Upper lobe of left lung (tissue), 6 donors: ENCODE measurements around the gene SLC22A3. TPM values are rescaled to one million over a fixed set of nuclear protein-coding genes. Genes with fewer than 3 reads are reported as not detected.

Experiments
- ATAC-seq, 2 donors: fragments of 200-7000 bp; cut with Tn5 transposase; one replicate each; pipeline ENCODE4 v1.9.1; 2022; ENCODE audit warnings: mild to moderate bottlenecking in 2 of 2, moderate library complexity in 2 of 2; ENCODE audit not compliant: low FRiP score in 2 of 2
- DNase-seq, 2 donors: peaks; one replicate each; pipeline ENCODE4 v3.0.0-alpha.2; 2019 to 2020
- H3K27ac ChIP-seq, 4 donors: fragments of 200-600 bp; sonication (generic); one replicate each; pipeline ENCODE4 v1.5.1; 2016 to 2019
- H3K27me3 ChIP-seq, 4 donors: fragments of 200-600 bp; sonication (generic); one replicate each; pipeline ENCODE4 v1.5.1; 2017 to 2019
- H3K36me3 ChIP-seq, 4 donors: fragments of 200-600 bp; sonication (generic); one replicate each; pipeline ENCODE4 v1.5.1; 2016 to 2019
- H3K4me1 ChIP-seq, 4 donors: fragments of 200-600 bp; sonication (generic); one replicate each; pipeline ENCODE4 v1.5.1; 2018 to 2019
- H3K4me3 ChIP-seq, 4 donors: fragments of 200-600 bp; sonication (generic); one replicate each; pipeline ENCODE4 v1.5.1; 2017 to 2019; ENCODE audit warnings: mild to moderate bottlenecking in 2 of 4, moderate library complexity in 1 of 4
- H3K9me3 ChIP-seq, 4 donors: fragments of 200-600 bp; sonication (generic); one replicate each; pipeline ENCODE4 v1.5.1; 2018 to 2019
- CTCF ChIP-seq, 6 experiments: fragments of 450-650 bp in 4 of 6; fragments of 200-600 bp in 2 of 6; sonication (generic) in 2 of 6; IDR thresholded peaks; one replicate each; pipeline ENCODE4 v1.5.1; 2016 to 2019; ENCODE audit warnings: antibody characterized with exemption in 6 of 6
- EP300 ChIP-seq, 4 donors: sonication (generic); formaldehyde crosslinking; IDR thresholded peaks; one replicate each; pipeline ENCODE4 v1.5.1; 2017; ENCODE audit warnings: antibody characterized with exemption in 4 of 4, control low read depth in 2 of 4
- POLR2A ChIP-seq, 4 donors: fragments of 450-650 bp; IDR thresholded peaks; one replicate each; pipeline ENCODE4 v1.5.1; 2016 to 2017; ENCODE audit warnings: antibody characterized with exemption in 4 of 4, mild to moderate bottlenecking in 2 of 4
- POLR2AphosphoS5 ChIP-seq, 2 donors: sonication (generic); formaldehyde crosslinking; IDR thresholded peaks; one replicate each; pipeline ENCODE4 v1.5.1; 2017; ENCODE audit warnings: antibody characterized with exemption in 2 of 2
- WGBS, 2 donors: methylation state at CpG; one replicate each; pipeline ENCODE4 v1.1.5; 2017 to 2018; 5-methylcytosine and 5-hydroxymethylcytosine counted together
- total RNA-seq, 6 donors: library from RNA; depleted of rRNA in 4 of 6; stranded (reverse); fragments of >200 nt in 4 of 6; gene quantifications; one replicate each; pipeline versions ENCODE4 v1.1.0 to v1.2.1, GENCODE V29; 2016 to 2021
- donor health status: DM: no; HTN: no; CAD: no; lungs with moderate emphysema.
- donor health status: DM: no; HTN: yes; CAD: no; lungs with severe emphysema.

Gene SLC22A3
- total RNA-seq, 6 donors from 2014 or later = 17.7 to 68.1 (median 44.8) TPM

- WGBS, 2 donors = 66 to 92% methylated on average over 2 of the region's 2 CpGs
- DNase-seq (no peak), ATAC-seq (no peak)
- H3K27ac ChIP-seq = no peak overlapping the region
- no peak overlapping the region for H3K4me3 ChIP-seq
- no peaks in the 10 kb centered on the region for H3K36me3 ChIP-seq
- no peaks in the 10 kb centered on the region for H3K9me3 ChIP-seq
- H3K27me3 ChIP-seq = no peaks in the 10 kb centered on the region
- H3K4me1 ChIP-seq = no peaks in the 10 kb centered on the region
- TF ChIP-seq CTCF (IDR thresholded peaks at IDR 0.05) (no peak), POLR2AphosphoS5 (IDR thresholded peaks at IDR 0.05) (no peak), POLR2A (IDR thresholded peaks at IDR 0.05) (no peak), EP300 (IDR thresholded peaks at IDR 0.05) (no peak)
These were observed 14.3 kb upstream of the SLC22A3 start for GRCh38 chr6:160333841-160334240.

- 93 to 94% methylated on average over 5 of the region's 5 CpGs for WGBS, 2 donors
- TF ChIP-seq POLR2A (IDR thresholded peaks at IDR 0.05) (no peak), CTCF (IDR thresholded peaks at IDR 0.05) (no peak), EP300 (IDR thresholded peaks at IDR 0.05) (no peak), POLR2AphosphoS5 (IDR thresholded peaks at IDR 0.05) (no peak)
These were observed 12.0 kb upstream of the SLC22A3 start for GRCh38 chr6:160336200-160336599.

GRCh38 chr6:160337301-160337700 lies 10.9 kb upstream of the SLC22A3 start:
- WGBS, 2 donors = 86 to 89% methylated on average over 2 of the region's 2 CpGs
- H3K36me3 ChIP-seq = no peaks in the 10 kb centered on the region
- H3K27me3 ChIP-seq = no peaks in the 10 kb centered on the region
- no peak for TF ChIP-seq EP300 (IDR thresholded peaks at IDR 0.05)
- no peak for TF ChIP-seq POLR2AphosphoS5 (IDR thresholded peaks at IDR 0.05)
- no peak for TF ChIP-seq POLR2A (IDR thresholded peaks at IDR 0.05)
- TF ChIP-seq CTCF (IDR thresholded peaks at IDR 0.05) = no peak
- no peaks in the 10 kb centered on the region for H3K9me3 ChIP-seq
- H3K27ac ChIP-seq = no peak overlapping the region
- DNase-seq (no peak), ATAC-seq (no peak)
- H3K4me3 ChIP-seq = no peak overlapping the region
- no peaks in the 10 kb centered on the region for H3K4me1 ChIP-seq

More at GRCh38 chr6:160336200-160336599, 12.0 kb upstream of the SLC22A3 start:
- no peaks in the 10 kb centered on the region for H3K27me3 ChIP-seq
- H3K4me3 ChIP-seq = no peak overlapping the region
- DNase-seq = no peak
- no peak overlapping the region for H3K27ac ChIP-seq
- ATAC-seq = no peak
- no peaks in the 10 kb centered on the region for H3K36me3 ChIP-seq
- H3K4me1 ChIP-seq = no peaks in the 10 kb centered on the region
- H3K9me3 ChIP-seq = no peaks in the 10 kb centered on the region

GRCh38 chr6:160337991-160338390 lies 10.2 kb upstream of the SLC22A3 start:
- no peak overlapping the region for H3K27ac ChIP-seq
- 70% methylated on average over 2 to 3 of the region's 3 CpGs for WGBS, 2 donors
- H3K36me3 ChIP-seq = no peaks in the 10 kb centered on the region
- no peak overlapping the region for H3K4me3 ChIP-seq
- ATAC-seq (no peak), DNase-seq (no peak)
- TF ChIP-seq CTCF (IDR thresholded peaks at IDR 0.05) = no peak
- TF ChIP-seq EP300 (IDR thresholded peaks at IDR 0.05) = no peak
- no peak for TF ChIP-seq POLR2AphosphoS5 (IDR thresholded peaks at IDR 0.05)
- no peak for TF ChIP-seq POLR2A (IDR thresholded peaks at IDR 0.05)
- no peaks in the 10 kb centered on the region for H3K9me3 ChIP-seq
- no peaks in the 10 kb centered on the region for H3K27me3 ChIP-seq
- no peaks in the 10 kb centered on the region for H3K4me1 ChIP-seq

- Histone ChIP-seq H3K27me3 (peaks cover 0 to 6% (median 0%) of the 10 kb centered on the region in 4 donors), H3K36me3 (no peaks in the 10 kb centered on the region), H3K27ac (no peak overlapping the region), H3K9me3 (no peaks in the 10 kb centered on the region), H3K4me3 (no peak overlapping the region), H3K4me1 (peaks cover 0 to 9% (median 2%) of the 10 kb centered on the region in 4 donors)
- ATAC-seq (no peak), DNase-seq (no peak)
- 87 to 89% methylated on average over 2 of the region's 2 CpGs for WGBS, 2 donors
- TF ChIP-seq EP300 (IDR thresholded peaks at IDR 0.05) (no peak), CTCF (IDR thresholded peaks at IDR 0.05) (no peak), POLR2AphosphoS5 (IDR thresholded peaks at IDR 0.05) (no peak), POLR2A (IDR thresholded peaks at IDR 0.05) (no peak)
These were observed 5.0 kb upstream of the SLC22A3 start for GRCh38 chr6:160343144-160343543.
